Measurements from ENCODE around the gene LAPTM4A.

GRCh38 chr2:20060106-20060505, 8.7 kb upstream of the LAPTM4A start:
- TF ChIP-seq CTCF (IDR thresholded peaks at IDR 0.05) (no peak), POLR2A (IDR thresholded peaks at IDR 0.05) (no peak), POLR2AphosphoS5 (IDR thresholded peaks at IDR 0.05) (no peak)
